ENCODE data around the gene PRKCA.

PRKCA gene

GRCh38 chr17:66507982-66508760 is 205.8 kb downstream of the PRKCA start:
- Histone ChIP-seq H3K27me3 (no peaks in the 10 kb centered on the region), H3K27ac (peak overlapping the region in 1 of 2 donors; percentile 33), H3K36me3 (no peaks in the 10 kb centered on the region), H3K9me3 (no peaks in the 10 kb centered on the region), H3K4me3 (no peak overlapping the region), H3K4me1 (peaks cover 0 to 14% (median 6%) of the 10 kb centered on the region in 4 donors)
- DNase-seq, result no peak
- intact Hi-C loops (cut with DNase I; ENCODE audit: low total_unique reads), result no loop called here
- TF ChIP-seq, protein P1, sequence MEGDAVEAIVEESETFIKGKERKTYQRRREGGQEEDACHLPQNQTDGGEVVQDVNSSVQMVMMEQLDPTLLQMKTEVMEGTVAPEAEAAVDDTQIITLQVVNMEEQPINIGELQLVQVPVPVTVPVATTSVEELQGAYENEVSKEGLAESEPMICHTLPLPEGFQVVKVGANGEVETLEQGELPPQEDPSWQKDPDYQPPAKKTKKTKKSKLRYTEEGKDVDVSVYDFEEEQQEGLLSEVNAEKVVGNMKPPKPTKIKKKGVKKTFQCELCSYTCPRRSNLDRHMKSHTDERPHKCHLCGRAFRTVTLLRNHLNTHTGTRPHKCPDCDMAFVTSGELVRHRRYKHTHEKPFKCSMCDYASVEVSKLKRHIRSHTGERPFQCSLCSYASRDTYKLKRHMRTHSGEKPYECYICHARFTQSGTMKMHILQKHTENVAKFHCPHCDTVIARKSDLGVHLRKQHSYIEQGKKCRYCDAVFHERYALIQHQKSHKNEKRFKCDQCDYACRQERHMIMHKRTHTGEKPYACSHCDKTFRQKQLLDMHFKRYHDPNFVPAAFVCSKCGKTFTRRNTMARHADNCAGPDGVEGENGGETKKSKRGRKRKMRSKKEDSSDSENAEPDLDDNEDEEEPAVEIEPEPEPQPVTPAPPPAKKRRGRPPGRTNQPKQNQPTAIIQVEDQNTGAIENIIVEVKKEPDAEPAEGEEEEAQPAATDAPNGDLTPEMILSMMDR (IDR thresholded peaks at IDR 0.05), result no peak

DNA sequence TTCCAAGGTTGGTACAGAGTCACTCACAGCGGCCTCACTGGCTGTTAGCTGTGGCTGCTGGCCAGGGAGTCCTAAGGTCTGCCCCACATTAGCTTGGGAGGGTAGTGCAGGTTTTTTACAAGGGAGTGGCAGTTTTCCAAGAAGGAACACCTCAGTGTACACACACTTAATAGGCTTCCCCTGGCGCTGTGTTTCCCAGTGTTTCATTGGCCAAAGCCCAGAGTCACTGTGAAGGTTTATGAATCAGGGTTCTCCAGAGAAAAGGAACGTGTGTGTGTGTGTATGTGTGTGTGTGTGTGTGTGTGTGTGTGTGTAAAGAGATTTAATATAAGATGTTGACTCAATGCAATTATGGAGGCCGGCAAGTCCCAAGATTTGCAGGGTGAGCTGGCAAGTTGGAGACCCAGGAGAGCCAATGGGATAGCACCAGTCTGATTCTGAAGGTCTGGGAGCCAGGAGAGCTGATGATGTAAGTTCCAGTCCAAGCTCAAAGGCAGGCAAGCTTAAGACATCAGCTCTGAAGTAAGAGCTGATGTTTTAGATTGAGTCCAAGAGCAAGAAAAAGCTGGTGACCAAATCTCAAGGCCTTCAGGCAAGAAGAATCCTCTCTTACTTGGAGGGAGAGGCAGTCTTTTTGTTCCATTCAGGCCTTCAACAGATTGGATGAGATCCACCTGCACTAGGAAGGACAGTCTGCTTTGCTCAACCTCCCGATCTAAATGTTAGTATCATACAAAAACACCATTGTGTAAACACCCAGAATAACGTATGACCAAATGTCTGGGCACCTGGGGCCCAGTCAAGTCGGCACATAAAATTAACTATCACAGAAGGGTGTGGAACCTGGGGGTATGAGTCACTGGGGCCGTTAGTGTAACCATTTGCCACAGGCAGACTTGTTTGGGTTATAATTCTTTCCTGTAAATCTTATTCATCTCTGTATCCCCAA is 206.8 kb downstream of the PRKCA start:
- no peaks in the 10 kb centered on the region for H3K27me3 ChIP-seq
- intact Hi-C loops (cut with DNase I; ENCODE audit: low total_unique reads), result no loop called here
- peaks cover 0 to 14% (median 6%) of the 10 kb centered on the region in 4 donors for H3K4me1 ChIP-seq
- no peak overlapping the region for H3K4me3 ChIP-seq
- no peak overlapping the region for H3K27ac ChIP-seq
- H3K9me3 ChIP-seq, result no peaks in the 10 kb centered on the region
- TF ChIP-seq, protein P1 (IDR thresholded peaks at IDR 0.05), result no peak
- H3K36me3 ChIP-seq, result no peaks in the 10 kb centered on the region
- no peak for DNase-seq

GRCh38 chr17:66509926-66510325 is 207.5 kb downstream of the PRKCA start:
- intact Hi-C loops (cut with DNase I; ENCODE audit: low total_unique reads), result no loop called here
- Histone ChIP-seq H3K36me3 (no peaks in the 10 kb centered on the region), H3K4me3 (no peak overlapping the region), H3K27me3 (no peaks in the 10 kb centered on the region), H3K27ac (no peak overlapping the region), H3K9me3 (no peaks in the 10 kb centered on the region), H3K4me1 (peaks cover 0 to 14% (median 6%) of the 10 kb centered on the region in 4 donors)
- TF ChIP-seq, protein P1 (IDR thresholded peaks at IDR 0.05), result no peak
- DNase-seq, result no peak

DNA sequence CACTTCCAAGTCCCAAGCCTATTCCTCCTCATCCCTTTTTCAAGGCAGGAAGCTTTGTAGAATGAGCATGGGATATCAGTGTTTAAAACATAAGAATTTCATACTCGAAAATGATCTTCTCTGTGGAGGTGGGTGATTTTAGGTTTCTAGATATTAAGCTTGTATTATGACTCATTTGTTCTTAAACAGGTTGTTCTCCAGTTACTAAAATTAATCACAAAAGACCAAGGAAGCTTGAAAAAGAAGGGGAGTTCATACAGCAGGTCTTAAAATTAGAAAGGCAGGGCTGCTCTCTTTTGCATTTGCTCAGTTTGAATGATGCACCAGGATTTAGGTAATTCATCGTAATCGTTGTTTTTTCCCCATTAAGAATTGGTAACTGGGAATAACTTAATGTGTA is 208.7 kb downstream of the PRKCA start:
- Histone ChIP-seq H3K4me1 (peaks cover 0 to 14% (median 6%) of the 10 kb centered on the region in 4 donors), H3K4me3 (no peak overlapping the region), H3K27ac (no peak overlapping the region), H3K9me3 (no peaks in the 10 kb centered on the region), H3K36me3 (no peaks in the 10 kb centered on the region), H3K27me3 (no peaks in the 10 kb centered on the region)
- intact Hi-C loops (cut with DNase I; ENCODE audit: low total_unique reads), result no loop called here
- TF ChIP-seq, protein P1 (IDR thresholded peaks at IDR 0.05), result no peak
- DNase-seq, result no peak

DNA sequence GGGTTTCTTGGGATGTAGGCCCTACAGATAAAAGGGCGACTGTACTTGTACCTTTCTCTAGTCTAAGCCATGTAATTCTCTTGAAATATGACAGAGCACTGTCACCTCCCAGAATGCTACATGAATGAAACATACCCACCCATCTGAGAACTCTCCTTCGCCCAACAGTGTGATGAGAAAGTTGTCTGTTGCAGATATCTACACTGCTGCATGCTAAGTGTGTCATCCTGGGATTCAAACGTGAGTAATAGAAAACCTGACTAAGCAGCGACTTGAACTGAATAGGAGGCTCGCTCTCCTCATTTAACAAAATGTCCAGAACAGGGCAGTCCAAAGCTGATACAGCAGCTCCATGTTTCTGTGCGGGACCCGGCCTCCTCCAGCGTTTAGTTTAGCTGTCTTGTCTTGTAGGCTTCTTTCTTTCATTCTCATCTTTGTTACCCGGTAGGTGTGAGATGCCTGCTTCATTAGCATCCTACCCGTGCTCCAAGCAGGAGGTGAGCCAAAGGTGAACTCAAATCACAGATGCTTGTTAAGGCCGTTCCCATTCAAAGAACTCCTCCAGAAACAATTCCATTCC is 211.9 kb downstream of the PRKCA start:
- TF ChIP-seq, protein P1 (IDR thresholded peaks at IDR 0.05), result no peak
- H3K27ac ChIP-seq, result no peak overlapping the region
- no peak for DNase-seq

More for the DNA sequence above, 211.9 kb downstream of the PRKCA start:
- H3K4me1 ChIP-seq, result peaks cover 0 to 3% (median 0%) of the 10 kb centered on the region in 4 donors
- no peaks in the 10 kb centered on the region for H3K9me3 ChIP-seq
- no peaks in the 10 kb centered on the region for H3K27me3 ChIP-seq
- intact Hi-C loops (cut with DNase I; ENCODE audit: low total_unique reads), result no loop called here
- H3K36me3 ChIP-seq, result no peaks in the 10 kb centered on the region
- no peak overlapping the region for H3K4me3 ChIP-seq

Data from tibial artery (tissue), 4 donors.